ENCODE results near the gene CCDC13. TPM values are rescaled to one million over a fixed set of nuclear protein-coding genes. Genes with fewer than 3 reads are reported as not detected.

Gene CCDC13
- total RNA-seq, 1 donor from 2014 or later = 0.13 TPM

- no peak for DNase-seq (ENCODE audit: low read depth in 2 of 2)
Measured at GRCh38 chr3:42734263-42734860, 38.7 kb downstream of the CCDC13 start.

- no peak for DNase-seq (ENCODE audit: low read depth in 2 of 2)
Measured at GRCh38 chr3:42733501-42734262, 39.4 kb downstream of the CCDC13 start.

GRCh38 chr3:42732829-42733459, 40.1 kb downstream of the CCDC13 start:
- DNase-seq (ENCODE audit: low read depth in 2 of 2) = no peak

GRCh38 chr3:42732196-42732828, 40.7 kb downstream of the CCDC13 start:
- DNase-seq (ENCODE audit: low read depth in 2 of 2) = no peak

GRCh38 chr3:42731476-42732195, 41.4 kb downstream of the CCDC13 start:
- DNase-seq (ENCODE audit: low read depth in 2 of 2) = no peak

GRCh38 chr3:42730706-42731420, 42.2 kb downstream of the CCDC13 start:
- DNase-seq (ENCODE audit: low read depth in 2 of 2) = no peak

- no peak for DNase-seq (ENCODE audit: low read depth in 2 of 2)
Measured at GRCh38 chr3:42730294-42730693, 42.8 kb downstream of the CCDC13 start.

GRCh38 chr3:42729404-42730145, 43.5 kb downstream of the CCDC13 start:
- no peak for DNase-seq (ENCODE audit: low read depth in 2 of 2)

- DNase-seq (ENCODE audit: low read depth in 2 of 2) = no peak
Measured at GRCh38 chr3:42728668-42729364, 44.2 kb downstream of the CCDC13 start.

GRCh38 chr3:42728056-42728455, 45.0 kb downstream of the CCDC13 start:
- DNase-seq (ENCODE audit: low read depth in 2 of 2) = no peak

- no peak for DNase-seq (ENCODE audit: low read depth in 2 of 2)
Measured at GRCh38 chr3:42725454-42725853, 47.6 kb downstream of the CCDC13 start.

- no peak for DNase-seq (ENCODE audit: low read depth in 2 of 2)
Measured at GRCh38 chr3:42723219-42723618, 49.8 kb downstream of the CCDC13 start.

Other genes with a start within 250 kb of the CCDC13 start
- 82.0 and 89.5 TPM in 2 replicates for gene SEC22C, start 191.3 kb downstream of the CCDC13 start, total RNA-seq
- gene SS18L2, start 182.4 kb downstream of the CCDC13 start, total RNA-seq = 23.8 and 33.9 TPM in 2 replicates
- 36.3 and 42.7 TPM in 2 replicates for gene NKTR, start 172.6 kb downstream of the CCDC13 start, total RNA-seq
- 12.2 and 20.0 TPM in 2 replicates for gene ZBTB47, start 119.6 kb downstream of the CCDC13 start, total RNA-seq
- gene KLHL40, start 87.7 kb downstream of the CCDC13 start, total RNA-seq = not detected in 2 replicates
- gene HHATL, start 70.5 kb downstream of the CCDC13 start, total RNA-seq = not detected in 2 replicates
- gene HIGD1A, start 31.2 kb upstream of the CCDC13 start, total RNA-seq = 77.5 and 102 TPM in 2 replicates
- gene ACKR2, start 36.2 kb upstream of the CCDC13 start, total RNA-seq = 3.5 and 23.5 TPM in 2 replicates
- not detected in 2 replicates for gene CYP8B1, start 102.6 kb upstream of the CCDC13 start, total RNA-seq
- 1.0 and 2.4 TPM in 2 replicates for gene ZNF662, start 132.9 kb upstream of the CCDC13 start, total RNA-seq
- gene GASK1A, start 206.1 kb upstream of the CCDC13 start, total RNA-seq = under 0.01 TPM in 1 of 2 replicates, not detected in the other

Measured in dermis microvascular lymphatic vessel endothelial cell (primary cell).